HG03108 (cell line): ENCODE measurements around the gene BEST3.

ENCODE experiments used
- ATAC-seq: cut with Tn5 transposase; IDR thresholded peaks from one replicate; pipeline ENCODE4 v1.9.1; 2021; ENCODE audit warnings: moderate library complexity; ENCODE audit not compliant: unreplicated experiment

Gene BEST3

GRCh38 chr12:69655616-69656340 is 43.3 kb downstream of the BEST3 start:
- no peak for ATAC-seq

- ATAC-seq, result no peak
Observed at GRCh38 chr12:69653703-69654102, 45.4 kb downstream of the BEST3 start.

- ATAC-seq, result no peak
Observed at GRCh38 chr12:69651922-69652321, 47.2 kb downstream of the BEST3 start.

- no peak for ATAC-seq
Observed at GRCh38 chr12:69649529-69649928, 49.6 kb downstream of the BEST3 start.

GRCh38 chr12:69648476-69648875 is 50.6 kb downstream of the BEST3 start:
- ATAC-seq, result no peak

GRCh38 chr12:69647178-69647577 is 51.9 kb downstream of the BEST3 start:
- ATAC-seq, result no peak

GRCh38 chr12:69645031-69645430 is 54.1 kb downstream of the BEST3 start:
- no peak for ATAC-seq

- ATAC-seq, result no peak
Observed at GRCh38 chr12:69644511-69644910, 54.6 kb downstream of the BEST3 start.

GRCh38 chr12:69642531-69642930 is 56.6 kb downstream of the BEST3 start:
- no peak for ATAC-seq

GRCh38 chr12:69641546-69641945 is 57.6 kb downstream of the BEST3 start:
- no peak for ATAC-seq

- peak; percentile 67 for ATAC-seq
Observed at GRCh38 chr12:69639400-69640016, 59.6 kb downstream of the BEST3 start.

GRCh38 chr12:69633061-69633460 is 66.0 kb downstream of the BEST3 start:
- ATAC-seq, result no peak

- ATAC-seq, result no peak
Observed at GRCh38 chr12:69630191-69630590, 68.9 kb downstream of the BEST3 start.

GRCh38 chr12:69627501-69627900 is 71.6 kb downstream of the BEST3 start:
- ATAC-seq, result no peak

- no peak for ATAC-seq
Observed at GRCh38 chr12:69623970-69624369, 75.1 kb downstream of the BEST3 start.

GRCh38 chr12:69621551-69621950 is 77.6 kb downstream of the BEST3 start:
- ATAC-seq, result no peak

GRCh38 chr12:69620921-69621320 is 78.2 kb downstream of the BEST3 start:
- ATAC-seq, result no peak

GRCh38 chr12:69620077-69620476 is 79.0 kb downstream of the BEST3 start:
- ATAC-seq, result no peak

- ATAC-seq, result no peak
Observed at GRCh38 chr12:69619050-69619449, 80.1 kb downstream of the BEST3 start.

- ATAC-seq, result no peak
Observed at GRCh38 chr12:69616025-69616424, 83.1 kb downstream of the BEST3 start.

- ATAC-seq, result no peak
Observed at GRCh38 chr12:69613351-69613750, 85.8 kb downstream of the BEST3 start.

- ATAC-seq, result no peak
Observed at GRCh38 chr12:69610729-69611128, 88.4 kb downstream of the BEST3 start, which contains the start of gene LRRC10. Gene LRRC10 (minus strand): TSS chr12:69610907. CDS start chr12:69610838, 69 bp downstream.

- ATAC-seq, result no peak
Observed at GRCh38 chr12:69610126-69610525, 89.0 kb downstream of the BEST3 start.
